COR-L47 (cell line): ENCODE measurements around the gene PTBP1.

Experiments used
- DNase-seq: peaks from one replicate; lab custom pipeline; 2025; lab: John Stamatoyannopoulos, UW

The PTBP1 gene

GRCh38 chr19:854549-854948 is 57.3 kb downstream of the PTBP1 start:
- no peak for DNase-seq

GRCh38 chr19:855142-855541 is 57.9 kb downstream of the PTBP1 start:
- no peak for DNase-seq

DNA sequence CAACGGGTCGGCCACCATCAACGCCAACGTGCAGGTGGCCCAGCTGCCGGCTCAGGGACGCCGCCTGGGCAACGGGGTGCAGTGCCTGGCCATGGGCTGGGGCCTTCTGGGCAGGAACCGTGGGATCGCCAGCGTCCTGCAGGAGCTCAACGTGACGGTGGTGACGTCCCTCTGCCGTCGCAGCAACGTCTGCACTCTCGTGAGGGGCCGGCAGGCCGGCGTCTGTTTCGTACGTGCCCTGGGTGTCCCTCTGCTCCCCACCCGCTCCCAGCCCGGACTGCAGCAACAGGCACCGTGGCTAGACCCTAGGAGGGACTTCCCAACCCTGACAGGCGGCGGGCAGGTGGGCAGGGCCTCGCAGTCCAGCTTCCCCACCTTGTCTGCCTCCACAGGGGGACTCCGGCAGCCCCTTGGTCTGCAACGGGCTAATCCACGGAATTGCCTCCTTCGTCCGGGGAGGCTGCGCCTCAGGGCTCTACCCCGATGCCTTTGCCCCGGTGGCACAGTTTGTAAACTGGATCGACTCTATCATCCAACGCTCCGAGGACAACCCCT is 58.4 kb downstream of the PTBP1 start:
- no peak for DNase-seq

DNA sequence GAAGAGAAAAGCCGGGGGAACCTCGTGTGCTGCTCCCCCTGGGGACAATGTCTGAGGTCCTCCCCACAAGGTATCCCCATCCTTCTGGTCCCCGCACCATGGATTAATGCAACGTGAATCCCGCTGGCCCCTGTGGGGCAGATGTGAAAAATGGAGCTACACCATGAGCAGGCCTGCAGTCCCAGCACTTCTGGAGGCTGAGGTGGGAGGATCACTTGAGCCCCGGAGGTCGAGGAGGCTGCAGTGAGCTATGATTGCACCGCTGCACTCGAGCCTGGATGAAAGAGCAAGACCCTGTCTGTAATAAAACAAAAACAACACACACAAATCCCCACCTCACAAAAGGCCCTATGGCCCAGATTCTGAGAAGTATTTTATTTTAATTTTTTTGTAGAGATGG is 61.0 kb downstream of the PTBP1 start:
- DNase-seq, result no peak

- no peak for DNase-seq
These were observed 61.9 kb downstream of the PTBP1 start, which contains the start of gene CFD for GRCh38 chr19:858868-859843. CFD (plus strand) TSS chr19:859664; CDS start chr19:859690, 26 bp downstream.

DNA sequence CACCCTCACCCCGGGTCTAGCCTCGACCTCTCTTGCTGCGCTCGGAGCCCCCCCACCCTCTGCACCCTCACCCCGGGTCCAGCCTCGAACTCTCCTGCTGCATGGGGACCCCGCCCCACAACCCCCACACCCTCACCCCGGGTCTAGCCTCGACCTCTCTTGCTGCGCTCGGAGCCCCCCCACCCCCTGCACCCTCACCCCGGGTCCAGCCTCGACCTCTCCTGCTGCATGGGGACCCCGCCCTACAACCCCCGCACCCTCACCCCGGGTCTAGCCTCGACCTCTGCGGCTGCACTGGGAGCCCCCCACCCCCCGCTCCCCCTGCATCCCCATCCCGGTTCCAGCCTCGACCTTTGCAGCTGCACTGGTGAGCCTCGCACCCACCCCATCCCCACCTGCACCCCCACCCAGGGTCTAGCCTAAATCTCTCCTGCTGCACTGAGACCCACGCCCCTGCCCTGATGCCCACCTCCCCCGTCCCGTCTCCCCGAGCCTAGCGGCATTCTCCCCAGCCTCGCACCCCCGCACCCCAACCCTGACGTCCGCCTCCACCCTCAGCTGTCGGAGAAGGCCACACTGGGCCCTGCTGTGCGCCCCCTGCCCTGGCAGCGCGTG is 64.0 kb downstream of the PTBP1 start:
- no peak for DNase-seq
